ENCODE data around the gene KLF16.

The KLF16 gene

GRCh38 chr19:1866693-1867348 is 3.4 kb upstream of the KLF16 start:
- H3K9ac ChIP-seq (ENCODE audit: low read length), result no peak overlapping the region; the same call in 1 of the 2 replicates
- H2AFZ ChIP-seq (ENCODE audit: low read length), result no peak overlapping the region
- TF ChIP-seq CTCF (IDR thresholded peaks at IDR 0.05; ENCODE audit: low read length), result no peak
- TF ChIP-seq EZH2 (IDR thresholded peaks at IDR 0.05; ENCODE audit: borderline replicate concordance, low read length), result no peak
- no peak overlapping the region for H3K4me2 ChIP-seq (ENCODE audit: low read length)
- H4K20me1 ChIP-seq (ENCODE audit: insufficient read depth, low read length), result no peaks in the 10 kb centered on the region
- H3K27ac ChIP-seq (ENCODE audit: low read depth, low read length, poor library complexity, severe bottlenecking), result peak overlapping the region; percentile 41
- no peak overlapping the region for H3K4me3 ChIP-seq (ENCODE audit: low read depth, low read length, poor library complexity, severe bottlenecking)
- no peaks in the 10 kb centered on the region for H3K9me3 ChIP-seq (ENCODE audit: low read length)
- H3K27me3 ChIP-seq (ENCODE audit: insufficient read depth, low read length), result no peaks in the 10 kb centered on the region
- H3K9me2 ChIP-seq (ENCODE audit: low read depth, low read length), result no peaks in the 10 kb centered on the region
- peaks cover 10% of the 10 kb centered on the region for H3K4me1 ChIP-seq (ENCODE audit: insufficient read depth, low read length, severe bottlenecking)
- peaks cover 12% of the 10 kb centered on the region; the same call in 1 of the 2 replicates for H3K36me3 ChIP-seq (ENCODE audit: insufficient read depth, low read length)
- no peaks in the 10 kb centered on the region for H3F3A ChIP-seq (ENCODE audit: insufficient read depth, low read length)
- H3K79me2 ChIP-seq (ENCODE audit: insufficient read depth, low read length), result peaks cover 2% of the 10 kb centered on the region; the same call in 1 of the 2 replicates

GRCh38 chr19:1865172-1866010 is 2.0 kb upstream of the KLF16 start:
- peak overlapping the region; percentile 65 for H3K4me2 ChIP-seq (ENCODE audit: low read length)
- peak overlapping the region; percentile 65 for H3K4me3 ChIP-seq (ENCODE audit: low read depth, low read length, poor library complexity, severe bottlenecking)
- peak overlapping the region; percentile 76 for H3K9ac ChIP-seq (ENCODE audit: low read length)
- 0 out of 2 replicates have a peak, but pooled peaks cover 2% of the 10 kb centered on the region for H3K36me3 ChIP-seq (ENCODE audit: insufficient read depth, low read length)
- TF ChIP-seq EZH2 (IDR thresholded peaks at IDR 0.05; ENCODE audit: borderline replicate concordance, low read length), result no peak
- H3K79me2 ChIP-seq (ENCODE audit: insufficient read depth, low read length), result peaks cover 6% of the 10 kb centered on the region
- H3K27me3 ChIP-seq (ENCODE audit: insufficient read depth, low read length), result peaks cover 6% of the 10 kb centered on the region; the same call in 1 of the 2 replicates
- H3K9me3 ChIP-seq (ENCODE audit: low read length), result no peaks in the 10 kb centered on the region
- H2AFZ ChIP-seq (ENCODE audit: low read length), result no peak overlapping the region
- H3K4me1 ChIP-seq (ENCODE audit: insufficient read depth, low read length, severe bottlenecking), result peaks cover 24% of the 10 kb centered on the region
- H3K9me2 ChIP-seq (ENCODE audit: low read depth, low read length), result no peaks in the 10 kb centered on the region
- peak overlapping the region; percentile 61 for H3K27ac ChIP-seq (ENCODE audit: low read depth, low read length, poor library complexity, severe bottlenecking)
- H4K20me1 ChIP-seq (ENCODE audit: insufficient read depth, low read length), result no peaks in the 10 kb centered on the region
- no peaks in the 10 kb centered on the region for H3F3A ChIP-seq (ENCODE audit: insufficient read depth, low read length)

GRCh38 chr19:1864480-1865171 is 1.2 kb upstream of the KLF16 start:
- peaks cover 6% of the 10 kb centered on the region; the same call in 1 of the 2 replicates for H3K27me3 ChIP-seq (ENCODE audit: insufficient read depth, low read length)
- no peaks in the 10 kb centered on the region for H3K36me3 ChIP-seq (ENCODE audit: insufficient read depth, low read length)
- H3K4me3 ChIP-seq (ENCODE audit: low read depth, low read length, poor library complexity, severe bottlenecking), result peak overlapping the region; percentile 65
- peaks cover 28% of the 10 kb centered on the region for H3K4me1 ChIP-seq (ENCODE audit: insufficient read depth, low read length, severe bottlenecking)
- H3F3A ChIP-seq (ENCODE audit: insufficient read depth, low read length), result no peaks in the 10 kb centered on the region
- H4K20me1 ChIP-seq (ENCODE audit: insufficient read depth, low read length), result no peaks in the 10 kb centered on the region
- H3K9me3 ChIP-seq (ENCODE audit: low read length), result no peaks in the 10 kb centered on the region
- peak overlapping the region; percentile 76 for H3K9ac ChIP-seq (ENCODE audit: low read length)
- H3K79me2 ChIP-seq (ENCODE audit: insufficient read depth, low read length), result peaks cover 6% of the 10 kb centered on the region
- peak overlapping the region; percentile 65 for H3K4me2 ChIP-seq (ENCODE audit: low read length)
- H3K9me2 ChIP-seq (ENCODE audit: low read depth, low read length), result no peaks in the 10 kb centered on the region
- no peak overlapping the region for H2AFZ ChIP-seq (ENCODE audit: low read length)
- no peak for TF ChIP-seq EZH2 (IDR thresholded peaks at IDR 0.05; ENCODE audit: borderline replicate concordance, low read length)
- TF ChIP-seq CTCF (IDR thresholded peaks at IDR 0.05; ENCODE audit: low read length), result peak; percentile 58
- peak overlapping the region; percentile 61 for H3K27ac ChIP-seq (ENCODE audit: low read depth, low read length, poor library complexity, severe bottlenecking)

Data from OCI-LY1 (cell line).